ENCODE data around the gene DLGAP3. TPM values are rescaled to one million over a fixed set of nuclear protein-coding genes. Genes with fewer than 3 reads are reported as not detected.

The DLGAP3 gene
- total RNA-seq, 1 experiment from 2014 or later: 7.3 TPM

DNA sequence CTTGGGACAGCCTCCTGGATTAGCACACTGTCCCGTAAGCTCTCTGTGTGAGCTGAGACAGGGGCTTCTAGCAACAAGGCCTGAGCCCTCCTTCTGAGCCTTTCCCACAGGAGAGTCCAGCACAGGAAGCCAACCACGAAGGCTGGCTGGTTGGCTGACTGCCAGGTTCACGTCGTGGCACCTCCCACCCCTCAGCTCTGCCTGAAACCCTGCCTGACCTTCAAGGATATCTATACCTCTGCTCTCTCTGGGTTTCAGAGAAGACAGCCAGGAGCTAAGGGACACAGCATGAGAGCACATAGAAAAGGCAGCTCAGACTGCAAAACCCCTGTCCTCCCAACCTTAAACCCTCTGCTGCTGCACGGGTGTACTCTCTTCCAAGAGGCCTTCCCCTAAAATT lies 13.9 kb downstream of the DLGAP3 start:
- H3K4ac ChIP-seq (ENCODE audit: low read depth, low read length): no peak overlapping the region
- no peak overlapping the region for H2BK20ac ChIP-seq (ENCODE audit: low read depth, low read length, poor library complexity, severe bottlenecking)
- no peak overlapping the region for H3K27ac ChIP-seq (ENCODE audit: insufficient read length, low read depth, low read length)
- no peak overlapping the region for H2AK5ac ChIP-seq (ENCODE audit: insufficient read length, low read length)
- Mint-ChIP-seq H3K27me3 (ENCODE audit: low read depth) (peaks cover 13% of the 10 kb centered on the region), H3K4me3 (no peak overlapping the region), H3K36me3 (ENCODE audit: insufficient read depth in 1 of 3, low read depth in 3 of 3) (no peaks in the 10 kb centered on the region), H3K27ac (no peak overlapping the region), H3K9me3 (no peaks in the 10 kb centered on the region), H3K4me1 (peaks cover 11 to 21% of the 10 kb centered on the region in 2 experiments)
- no peak overlapping the region for H2AFZ ChIP-seq (ENCODE audit: low read length)
- no peak overlapping the region for H3K4me2 ChIP-seq (ENCODE audit: insufficient read depth, insufficient read length, low read length)
- no CpG with 5 or more reads among the region's 5 CpGs for WGBS (ENCODE audit: extremely low coverage, insufficient read length, low lambda C conversion rate)
- H2BK15ac ChIP-seq (ENCODE audit: low read depth, low read length): no peak overlapping the region
- H3K56ac ChIP-seq (ENCODE audit: insufficient read length, low read depth, low read length): no peak overlapping the region
- no peaks in the 10 kb centered on the region for H4K20me1 ChIP-seq (ENCODE audit: control insufficient read depth, insufficient read depth, insufficient read length)
- no peaks in the 10 kb centered on the region for H3K4me1 ChIP-seq (ENCODE audit: insufficient read depth, low read length)
- H4K5ac ChIP-seq (ENCODE audit: insufficient read length, low read depth, low read length): no peak overlapping the region
- H3K79me2 ChIP-seq (ENCODE audit: insufficient read depth, low read length): no peaks in the 10 kb centered on the region
- H3K23me2 ChIP-seq (ENCODE audit: insufficient read length, low read depth, low read length, poor library complexity, severe bottlenecking): no peaks in the 10 kb centered on the region
- no peak overlapping the region for H3K23ac ChIP-seq (ENCODE audit: insufficient read length, low read depth, low read length)
- H3K9ac ChIP-seq (ENCODE audit: extremely low read depth, insufficient read length, low read length): no peak overlapping the region
- no peak overlapping the region for H3T11ph ChIP-seq (ENCODE audit: low read length)
- H3K27me3 ChIP-seq (ENCODE audit: insufficient read depth, low read length): no peaks in the 10 kb centered on the region
- no peak overlapping the region for H2BK5ac ChIP-seq (ENCODE audit: insufficient read length, low read length)
- H3K14ac ChIP-seq (ENCODE audit: insufficient read depth, low read length): no peak overlapping the region
- no peak overlapping the region for H2BK120ac ChIP-seq (ENCODE audit: low read depth, low read length, poor library complexity, severe bottlenecking)
- no peaks in the 10 kb centered on the region for H3K9me3 ChIP-seq (ENCODE audit: control insufficient read depth, low read depth, low read length)
- peak; percentile 17 for DNase-seq
- no peaks in the 10 kb centered on the region for H3K79me1 ChIP-seq (ENCODE audit: insufficient read depth, low read depth, low read length, poor library complexity, severe bottlenecking)
- no peak overlapping the region for H4K8ac ChIP-seq (replicated peaks; ENCODE audit: insufficient read length, low read depth, low read length)
- no peak overlapping the region for H2BK12ac ChIP-seq (ENCODE audit: insufficient read length, low read depth, low read length)
- no peak overlapping the region for H3K18ac ChIP-seq (ENCODE audit: insufficient read length, low read depth, low read length)
- H4K91ac ChIP-seq (ENCODE audit: insufficient read length, low read depth, low read length): no peak overlapping the region
- TF ChIP-seq, protein P1, sequence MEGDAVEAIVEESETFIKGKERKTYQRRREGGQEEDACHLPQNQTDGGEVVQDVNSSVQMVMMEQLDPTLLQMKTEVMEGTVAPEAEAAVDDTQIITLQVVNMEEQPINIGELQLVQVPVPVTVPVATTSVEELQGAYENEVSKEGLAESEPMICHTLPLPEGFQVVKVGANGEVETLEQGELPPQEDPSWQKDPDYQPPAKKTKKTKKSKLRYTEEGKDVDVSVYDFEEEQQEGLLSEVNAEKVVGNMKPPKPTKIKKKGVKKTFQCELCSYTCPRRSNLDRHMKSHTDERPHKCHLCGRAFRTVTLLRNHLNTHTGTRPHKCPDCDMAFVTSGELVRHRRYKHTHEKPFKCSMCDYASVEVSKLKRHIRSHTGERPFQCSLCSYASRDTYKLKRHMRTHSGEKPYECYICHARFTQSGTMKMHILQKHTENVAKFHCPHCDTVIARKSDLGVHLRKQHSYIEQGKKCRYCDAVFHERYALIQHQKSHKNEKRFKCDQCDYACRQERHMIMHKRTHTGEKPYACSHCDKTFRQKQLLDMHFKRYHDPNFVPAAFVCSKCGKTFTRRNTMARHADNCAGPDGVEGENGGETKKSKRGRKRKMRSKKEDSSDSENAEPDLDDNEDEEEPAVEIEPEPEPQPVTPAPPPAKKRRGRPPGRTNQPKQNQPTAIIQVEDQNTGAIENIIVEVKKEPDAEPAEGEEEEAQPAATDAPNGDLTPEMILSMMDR (conservative IDR thresholded peaks at IDR 0.05): no peak
